HepG2 (cell line): ENCODE results near the gene FERMT2. TPM values are rescaled to one million over a fixed set of nuclear protein-coding genes. Genes with fewer than 3 reads are reported as not detected.

ENCODE experiments used
- ATAC-seq: fragments of 200-7000 bp; cut with Tn5 transposase; 3 replicates; pipeline ENCODE4 v1.9.1; 2020; ENCODE audit warnings: mild to moderate bottlenecking, moderate library complexity
- BruUV-seq: library from RNA; stranded (reverse); fragments of 400-500 nt; replicated peaks from 2 replicates; lab custom pipeline; 2021; lab: Mats Ljungman, UMichigan
- CTCF ChIA-PET: fragments of 300-600 bp; formaldehyde crosslinking; extraction: SDS; loops from one replicate; lab custom pipeline; 2021; ENCODE audit warnings: low total read pairs, inconsistent platforms, low intra/inter-chr PET ratio; lab: Yijun Ruan, JAX
- POLR2A ChIA-PET: fragments of 350-600 bp; sonication (Branson Sonifier 250); formaldehyde crosslinking; loops from one replicate; lab custom pipeline; 2020; ENCODE audit warnings: antibody characterized with exemption, inconsistent platforms; lab: Yijun Ruan, JAX
- DNase-seq: peaks from one replicate; pipeline ENCODE4 v3.0.0-alpha.2; 2015; ENCODE audit warnings: low spot score
- FAIRE-seq: peaks from 3 replicates; lab custom pipeline; 2011; peaks lifted over from hg19 to GRCh38; lab: Jason Lieb, UNC
- H2AFZ ChIP-seq: one replicate; pipeline ENCODE4 v1.6.1; 2011; ENCODE audit warnings: low read length, inconsistent platforms
- H3K27ac ChIP-seq: fragments of 300-600 bp; 3 replicates; pipeline ENCODE4 v1.8.0; 2011; ENCODE audit warnings: mixed run types, mild to moderate bottlenecking, mixed read lengths, low read length, inconsistent platforms; ENCODE audit not compliant: insufficient read depth; ENCODE audit errors: extremely low read length
- H3K27me3 ChIP-seq, 2 experiments: fragments of 200-600 bp in 1 of 2; 2 replicates in 1 of 2; 3 replicates in 1 of 2; pipeline versions ENCODE4 v1.6.0 to v1.8.0; 2011; ENCODE audit warnings: low read length in 2 of 2, mild to moderate bottlenecking in 2 of 2, moderate library complexity in 2 of 2, inconsistent platforms in 1 of 2; ENCODE audit not compliant: insufficient read depth in 2 of 2, control insufficient read depth in 1 of 2
- H3K36me3 ChIP-seq, 2 experiments: fragments of 200-600 bp in 1 of 2; replicated peaks in 1 of 2; 2 replicates in 1 of 2; 3 replicates in 1 of 2; pipeline versions ENCODE4 v1.5.1 to v1.8.0; 2011; ENCODE audit warnings: low read length in 2 of 2, inconsistent platforms in 1 of 2; ENCODE audit not compliant: insufficient read depth in 2 of 2, control insufficient read depth in 1 of 2
- H3K4me1 ChIP-seq: 2 replicates; pipeline ENCODE4 v1.5.1; 2012; ENCODE audit warnings: low read length, inconsistent platforms; ENCODE audit not compliant: insufficient read depth
- H3K4me2 ChIP-seq: 2 replicates; pipeline ENCODE4 v1.6.0; 2011; ENCODE audit warnings: low read depth, low read length, inconsistent platforms
- H3K4me3 ChIP-seq, 3 experiments: fragments of 200-600 bp in 1 of 3; sonication (generic), shearing (Covaris generic) in 1 of 3; replicated peaks in 1 of 3; 2 replicates each; pipeline ENCODE4 v1.5.1; 2011 to 2016; ENCODE audit warnings: low read length in 3 of 3, inconsistent platforms in 2 of 3, low read depth in 2 of 3, mild to moderate bottlenecking in 2 of 3, control low read depth in 1 of 3, mixed read lengths in 1 of 3; ENCODE audit not compliant: insufficient read depth in 1 of 3
- H3K79me2 ChIP-seq: one replicate; pipeline ENCODE4 v1.6.1; 2011; ENCODE audit warnings: low read length, inconsistent platforms; ENCODE audit not compliant: insufficient read depth
- H3K9ac ChIP-seq: 2 replicates; pipeline ENCODE4 v1.6.0; 2011; ENCODE audit warnings: mild to moderate bottlenecking, low read depth, low read length, inconsistent platforms; ENCODE audit not compliant: insufficient read depth
- H3K9me3 ChIP-seq: 2 replicates; pipeline ENCODE4 v1.5.1; 2012; ENCODE audit warnings: mild to moderate bottlenecking, low read length
- H4K20me1 ChIP-seq: 2 replicates; pipeline ENCODE4 v1.6.0; 2011; ENCODE audit warnings: inconsistent platforms, mild to moderate bottlenecking, low read length, moderate library complexity; ENCODE audit not compliant: insufficient read depth
- ATF3 ChIP-seq: sonication (generic); formaldehyde crosslinking; IDR thresholded peaks from 2 replicates; pipeline ENCODE4 v1.4.0; 2020; ENCODE audit warnings: missing genetic modification reagents
- DNMT3B ChIP-seq: conservative IDR thresholded peaks from 2 replicates; pipeline ENCODE4 v1.6.1; 2016; ENCODE audit warnings: missing biosample characterization, control low read depth
- HOXA3 ChIP-seq: sonication (generic); formaldehyde crosslinking; IDR thresholded peaks from 2 replicates; pipeline ENCODE4 v1.5.0; 2020; ENCODE audit warnings: missing genetic modification reagents
- MAFG ChIP-seq: sonication (generic); formaldehyde crosslinking; IDR thresholded peaks from 2 replicates; pipeline ENCODE4 v1.5.1; 2020; ENCODE audit warnings: mild to moderate bottlenecking, missing genetic modification reagents
- NFE2 ChIP-seq: sonication (generic); formaldehyde crosslinking; IDR thresholded peaks from 2 replicates; pipeline ENCODE4 v1.4.0; 2020; ENCODE audit warnings: missing genetic modification reagents
- NR2F6 ChIP-seq, 2 experiments: IDR thresholded peaks; 2 replicates each; pipeline ENCODE4 v1.6.1; 2016; ENCODE audit warnings: antibody characterized with exemption in 1 of 2, mild to moderate bottlenecking in 1 of 2
- RORA ChIP-seq: sonication (generic); formaldehyde crosslinking; IDR thresholded peaks from 2 replicates; pipeline ENCODE4 v1.5.0; 2020; ENCODE audit warnings: mild to moderate bottlenecking, missing genetic modification reagents, moderate library complexity
- THAP7 ChIP-seq: sonication (generic); formaldehyde crosslinking; IDR thresholded peaks from 2 replicates; pipeline ENCODE4 v1.8.1; 2023; ENCODE audit warnings: mild to moderate bottlenecking, missing genetic modification reagents
- ZNF292 ChIP-seq: sonication (generic); formaldehyde crosslinking; IDR thresholded peaks from 2 replicates; pipeline ENCODE4 v1.8.1; 2022; ENCODE audit warnings: mild to moderate bottlenecking, low read depth, missing genetic modification reagents, borderline replicate concordance
- ZNF382 ChIP-seq: sonication (generic); formaldehyde crosslinking; IDR thresholded peaks from 2 replicates; pipeline ENCODE4 v1.5.0; 2020; ENCODE audit warnings: missing genetic modification reagents, mild to moderate bottlenecking, borderline replicate concordance
- ZNF383 ChIP-seq: sonication (generic); formaldehyde crosslinking; IDR thresholded peaks from 2 replicates; pipeline ENCODE4 v1.4.0; 2020; ENCODE audit warnings: missing genetic modification reagents, mild to moderate bottlenecking, borderline replicate concordance
- ZNF501 ChIP-seq: sonication (generic); formaldehyde crosslinking; IDR thresholded peaks from 2 replicates; pipeline ENCODE4 v1.5.1; 2020; ENCODE audit warnings: mild to moderate bottlenecking, moderate library complexity, missing genetic modification reagents
- ZNF709 ChIP-seq: sonication (generic); formaldehyde crosslinking; IDR thresholded peaks from 2 replicates; pipeline ENCODE4 v1.5.0; 2020; ENCODE audit warnings: mild to moderate bottlenecking, missing genetic modification reagents
- WGBS: methylation state at CpG from one replicate; pipeline ENCODE4 v1.1.6; 2017; ENCODE audit warnings: low lambda C conversion rate; 5-methylcytosine and 5-hydroxymethylcytosine counted together
- in situ Hi-C: cut with HindIII; loops from 2 replicates; pipeline ENCODE4 v1.10.0; 2017; ENCODE audit warnings: low pct_unique_long_range_greater_than_20kb; ENCODE audit not compliant: extremely low pct_ligation_motif_present
- intact Hi-C: fragments of 100-400 bp; cut with micrococcal nuclease; formaldehyde crosslinking; loops from one replicate; pipeline ENCODE4 v1.10.0; 2022; ENCODE audit not compliant: unreplicated experiment
- polyA plus RNA-seq, 8 experiments: library from polyadenylated mRNA; depleted of rRNA in 3 of 8; stranded (reverse) in 7 of 8; unstranded in 1 of 8; fragments of >200 nt; fragmentation: Illumina TruSeq in 4 of 8; extraction: Trizol in 4 of 8; gene quantifications; 2 replicates each; pipeline versions ENCODE4 v1.2.1 to v1.2.3, GENCODE V29; 2011 to 2016; ENCODE audit warnings: low read depth in 4 of 8, missing spikeins in 1 of 8, mixed read lengths in 1 of 8; ENCODE audit not compliant: insufficient read depth in 1 of 8
- total RNA-seq, 5 experiments: library from RNA; depleted of rRNA; stranded (reverse); fragments of >200 nt; fragmentation: Illumina TruSeq; extraction: Trizol; gene quantifications; 2 replicates each; pipeline ENCODE4 v1.2.3, GENCODE V29; 2016; ENCODE audit warnings: low read depth in 1 of 5

FERMT2 gene
- total and polyA plus RNA-seq, 2 of the 13 experiments (the other 11 are each of a cell fraction or from before 2014, with no cell fraction given), result 36.2 to 60.4 TPM

GRCh38 chr14:52860209-52860608 is 90.6 kb downstream of the FERMT2 start:
- CTCF ChIA-PET, result no interaction called here
- ATAC-seq (no peak), FAIRE-seq (no peak), DNase-seq (no peak)
- Histone ChIP-seq H3K9ac (no peak overlapping the region), H3K4me2 (no peak overlapping the region), H3K79me2 (no peaks in the 10 kb centered on the region), H3K4me3 (no peak overlapping the region), H3K36me3 (peaks cover 6 to 43% of the 10 kb centered on the region in 2 experiments), H2AFZ (no peak overlapping the region), H3K9me3 (no peaks in the 10 kb centered on the region), H3K4me1 (no peaks in the 10 kb centered on the region), H4K20me1 (no peaks in the 10 kb centered on the region), H3K27me3 (no peaks in the 10 kb centered on the region), H3K27ac (no peak overlapping the region)
- BruUV-seq, result no TSS peak
- intact Hi-C loops, result no loop called here
- TF ChIP-seq ZNF383 (no peak), ATF3 (no peak), MAFG (no peak), NR2F6 (IDR thresholded peaks at IDR 0.05) (no peak), NR2F6 (CRISPR knock-in tag; IDR thresholded peaks at IDR 0.05) (no peak), ZNF709 (CRISPR knock-in tag) (no peak), HOXA3 (CRISPR knock-in tag) (no peak), RORA (no peak), ZNF382 (no peak), ZNF292 (CRISPR knock-in tag) (no peak), ZNF501 (no peak), DNMT3B (CRISPR knock-in tag) (no peak), THAP7 (CRISPR knock-in tag) (no peak), NFE2 (CRISPR knock-in tag) (no peak)
- in situ Hi-C loops, result no loop called here
- WGBS, result 95% methylated on average over 3 of the region's 3 CpGs
- POLR2A ChIA-PET, result no interaction called here
